ENCODE results near the gene C22orf23.

C22orf23 gene

GRCh38 chr22:37924386-37925065 is 28.9 kb downstream of the C22orf23 start:
- DNase-seq: no peak

- DNase-seq: no peak
Observed at GRCh38 chr22:37923927-37924326, 29.5 kb downstream of the C22orf23 start.

- no peak for DNase-seq
Observed at GRCh38 chr22:37922191-37922590, 31.2 kb downstream of the C22orf23 start.

GRCh38 chr22:37920126-37920525 is 33.3 kb downstream of the C22orf23 start:
- no peak for DNase-seq

- no peak for DNase-seq
Observed at GRCh38 chr22:37918580-37919270, 34.7 kb downstream of the C22orf23 start.

GRCh38 chr22:37917874-37918548 is 35.4 kb downstream of the C22orf23 start:
- no peak for DNase-seq

- DNase-seq: no peak
Observed at GRCh38 chr22:37916311-37916710, 37.1 kb downstream of the C22orf23 start.

GRCh38 chr22:37913233-37913721 is 40.1 kb downstream of the C22orf23 start:
- no peak for DNase-seq

- DNase-seq: no peak
Observed at GRCh38 chr22:37912171-37912570, 41.2 kb downstream of the C22orf23 start.

GRCh38 chr22:37911697-37912096 is 41.7 kb downstream of the C22orf23 start:
- no peak for DNase-seq

- no peak for DNase-seq
Observed at GRCh38 chr22:37910890-37911672, 42.3 kb downstream of the C22orf23 start.

- no peak for DNase-seq
Observed at GRCh38 chr22:37909766-37910165, 43.6 kb downstream of the C22orf23 start.

GRCh38 chr22:37907036-37907954 is 46.1 kb downstream of the C22orf23 start:
- DNase-seq: no peak

- DNase-seq: no peak
Observed at GRCh38 chr22:37906364-37907008, 46.9 kb downstream of the C22orf23 start.

GRCh38 chr22:37905534-37906363 is 47.7 kb downstream of the C22orf23 start, which contains the start of gene MICALL1:
Gene MICALL1, plus strand, starts transcription at chr22:37906297. Its CDS starts 126 bp downstream, at chr22:37906423.
- DNase-seq: peak; percentile 41

- peak; percentile 68 for DNase-seq
Observed at GRCh38 chr22:37904572-37905533, 48.5 kb downstream of the C22orf23 start.

GRCh38 chr22:37898441-37899181 is 54.8 kb downstream of the C22orf23 start:
- peak; percentile 77 for DNase-seq

GRCh38 chr22:37897807-37898206 is 55.6 kb downstream of the C22orf23 start:
- no peak for DNase-seq
